OCI-LY7 (cell line): ENCODE results near the gene ZFHX3. TPM values are rescaled to one million over a fixed set of nuclear protein-coding genes. Genes with fewer than 3 reads are reported as not detected.

ENCODE experiments used
- BruUV-seq: library from RNA; stranded (reverse); fragments of 400-500 nt; replicated peaks from 2 replicates; lab custom pipeline; 2021; lab: Mats Ljungman, UMichigan
- CTCF ChIA-PET: fragments of 300-600 bp; sonication (Branson Sonifier 250); formaldehyde crosslinking; loops from one replicate; lab custom pipeline; 2022; ENCODE audit warnings: antibody characterized with exemption; ENCODE audit not compliant: unreplicated experiment; lab: Charles Lee
- POLR2A ChIA-PET: fragments of 300-600 bp; sonication (Branson Sonifier 250); formaldehyde crosslinking; loops from one replicate; lab custom pipeline; 2022; ENCODE audit warnings: antibody characterized with exemption; lab: Charles Lee
- DNase-seq: peaks from one replicate; pipeline ENCODE4 v3.0.0-alpha.2; 2015; ENCODE audit warnings: low spot score
- H2AFZ ChIP-seq: fragments of 200-600 bp; sonication (generic), shearing (Covaris generic); 2 replicates; pipeline ENCODE4 v1.6.1; 2014; ENCODE audit warnings: mild to moderate bottlenecking, antibody characterized with exemption, low read length, moderate library complexity
- H3K27ac ChIP-seq: fragments of 200-600 bp; sonication (generic); 2 replicates; pipeline ENCODE4 v1.5.1; 2014; ENCODE audit warnings: mixed run types, low read depth, mild to moderate bottlenecking, moderate library complexity, low read length, inconsistent platforms; ENCODE audit not compliant: poor library complexity, severe bottlenecking
- H3K36me3 ChIP-seq: fragments of 200-600 bp; sonication (generic); 2 replicates; pipeline ENCODE4 v1.6.1; 2014; ENCODE audit warnings: mild to moderate bottlenecking, antibody characterized with exemption, low read length, moderate library complexity, mixed read lengths; ENCODE audit not compliant: insufficient read depth
- H3K4me1 ChIP-seq: fragments of 200-600 bp; sonication (generic); 2 replicates; pipeline ENCODE4 v1.5.1; 2014; ENCODE audit warnings: mild to moderate bottlenecking, low read length; ENCODE audit not compliant: insufficient read depth, poor library complexity, severe bottlenecking
- H3K4me2 ChIP-seq: fragments of 200-600 bp; sonication (generic); 2 replicates; pipeline ENCODE4 v1.6.1; 2014; ENCODE audit warnings: mild to moderate bottlenecking, low read length
- H3K4me3 ChIP-seq: fragments of 200-600 bp; sonication (generic); 2 replicates; pipeline ENCODE4 v1.5.1; 2014; ENCODE audit warnings: mild to moderate bottlenecking, low read depth, low read length; ENCODE audit not compliant: poor library complexity, severe bottlenecking
- H3K79me2 ChIP-seq: fragments of 200-600 bp; sonication (generic); 2 replicates; pipeline ENCODE4 v1.6.1; 2016; ENCODE audit warnings: low read depth, mild to moderate bottlenecking, low read length, moderate library complexity, mixed read lengths; ENCODE audit not compliant: insufficient read depth
- H3K9me2 ChIP-seq: fragments of 200-600 bp; sonication (generic); 2 replicates; pipeline ENCODE4 v1.6.1; 2016; ENCODE audit warnings: mild to moderate bottlenecking, low read length, mixed read lengths; ENCODE audit not compliant: insufficient read depth
- H3K9me3 ChIP-seq: fragments of 200-600 bp; sonication (generic); 2 replicates; pipeline ENCODE4 v1.6.1; 2014; ENCODE audit warnings: mild to moderate bottlenecking, mixed run types, low read length, mixed read lengths
- H4K20me1 ChIP-seq: fragments of 200-600 bp; sonication (generic); 2 replicates; pipeline ENCODE4 v1.6.1; 2014; ENCODE audit warnings: mild to moderate bottlenecking, antibody characterized with exemption, low read length, moderate library complexity, mixed read lengths; ENCODE audit not compliant: insufficient read depth
- EZH2phosphoT487 ChIP-seq: fragments of 200-600 bp; sonication (generic); IDR thresholded peaks from 2 replicates; pipeline ENCODE4 v1.6.1; 2018; ENCODE audit warnings: low read depth, borderline replicate concordance, mild to moderate bottlenecking, mixed run types, antibody characterized with exemption, low read length, moderate library complexity, mixed read lengths
- intact Hi-C: fragments of 100-400 bp; cut with micrococcal nuclease; formaldehyde crosslinking; loops from one replicate; pipeline ENCODE4 v1.10.0; 2022; ENCODE audit not compliant: unreplicated experiment
- total RNA-seq, 2 experiments: library from RNA; depleted of rRNA in 1 of 2; stranded (reverse); fragments of >200 nt in 1 of 2; shearing (Covaris generic) in 1 of 2; gene quantifications; 2 replicates each; pipeline ENCODE4 v1.2.3, GENCODE V29; 2014 to 2022
- TF ChIP-seq, protein P1 (sequence below): fragments of 200-600 bp; sonication (generic); conservative IDR thresholded peaks from 2 replicates; pipeline ENCODE4 v1.5.1; 2014; ENCODE audit warnings: mild to moderate bottlenecking, antibody characterized with exemption, low read length, moderate library complexity, mixed read lengths

The ZFHX3 gene
- total RNA-seq, 2 experiments from 2014 or later = 1.3 to 6.2 TPM

DNA sequence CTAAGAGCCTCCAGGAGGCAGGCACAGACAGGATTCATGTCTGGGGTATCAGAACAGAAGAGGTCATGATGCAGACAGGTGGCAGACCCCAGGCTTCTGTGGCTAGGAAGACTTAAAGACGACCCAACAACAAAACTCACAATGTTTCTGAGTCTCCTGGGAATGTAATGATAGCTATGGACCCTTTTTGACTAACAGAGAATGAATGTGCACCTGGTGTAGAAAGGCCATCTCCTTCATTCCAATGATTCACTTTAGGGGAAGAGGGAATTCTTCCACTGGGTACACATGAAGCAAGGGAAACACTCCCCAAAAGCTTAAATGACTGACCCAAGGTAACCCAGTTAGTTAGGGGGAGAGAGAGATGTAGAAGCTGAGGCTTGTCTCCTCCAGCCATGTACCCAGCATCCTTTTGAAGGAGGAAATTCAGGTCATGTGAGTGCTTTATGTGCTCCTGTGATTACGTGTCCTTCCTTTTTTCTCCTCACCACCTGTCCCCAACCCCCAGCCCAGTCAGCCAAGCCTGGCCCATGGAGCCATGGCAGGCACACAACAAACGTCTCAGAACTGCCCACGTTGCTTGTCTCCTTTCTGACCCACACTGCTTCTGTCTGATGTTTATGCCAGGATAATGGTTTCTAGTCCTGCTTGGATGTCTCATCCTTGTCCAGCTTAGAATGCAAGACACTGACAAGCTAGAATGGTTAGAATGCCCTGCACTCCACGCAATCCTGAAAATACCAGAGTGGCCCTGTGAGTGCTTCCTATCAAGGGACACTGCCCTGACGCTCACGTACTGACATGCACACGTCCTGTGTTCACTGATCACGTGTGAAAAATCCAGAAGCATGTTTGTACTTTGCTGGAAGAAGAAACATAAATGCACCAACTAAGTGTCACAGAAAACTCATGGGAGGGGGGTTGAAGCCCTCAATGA is 156.4 kb downstream of the ZFHX3 start:
- no peak for TF ChIP-seq EZH2phosphoT487
- TF ChIP-seq, protein P1, sequence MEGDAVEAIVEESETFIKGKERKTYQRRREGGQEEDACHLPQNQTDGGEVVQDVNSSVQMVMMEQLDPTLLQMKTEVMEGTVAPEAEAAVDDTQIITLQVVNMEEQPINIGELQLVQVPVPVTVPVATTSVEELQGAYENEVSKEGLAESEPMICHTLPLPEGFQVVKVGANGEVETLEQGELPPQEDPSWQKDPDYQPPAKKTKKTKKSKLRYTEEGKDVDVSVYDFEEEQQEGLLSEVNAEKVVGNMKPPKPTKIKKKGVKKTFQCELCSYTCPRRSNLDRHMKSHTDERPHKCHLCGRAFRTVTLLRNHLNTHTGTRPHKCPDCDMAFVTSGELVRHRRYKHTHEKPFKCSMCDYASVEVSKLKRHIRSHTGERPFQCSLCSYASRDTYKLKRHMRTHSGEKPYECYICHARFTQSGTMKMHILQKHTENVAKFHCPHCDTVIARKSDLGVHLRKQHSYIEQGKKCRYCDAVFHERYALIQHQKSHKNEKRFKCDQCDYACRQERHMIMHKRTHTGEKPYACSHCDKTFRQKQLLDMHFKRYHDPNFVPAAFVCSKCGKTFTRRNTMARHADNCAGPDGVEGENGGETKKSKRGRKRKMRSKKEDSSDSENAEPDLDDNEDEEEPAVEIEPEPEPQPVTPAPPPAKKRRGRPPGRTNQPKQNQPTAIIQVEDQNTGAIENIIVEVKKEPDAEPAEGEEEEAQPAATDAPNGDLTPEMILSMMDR = no peak
- no peaks in the 10 kb centered on the region for H3K79me2 ChIP-seq
- ChIA-PET CTCF (no interaction called here), POLR2A (interaction anchor here (0.6 to 1.3 kb wide), 3 partner anchors 7 to 759 kb away, joined by 3 to 4 read pairs (median 4); no protein-coding TSS in a partner anchor)
- intact Hi-C loops = no loop called here
- H3K4me1 ChIP-seq = no peaks in the 10 kb centered on the region
- no peak overlapping the region for H3K4me3 ChIP-seq
- H3K9me2 ChIP-seq = no peaks in the 10 kb centered on the region
- no peaks in the 10 kb centered on the region; the same call in 1 of the 2 replicates for H3K36me3 ChIP-seq
- no peak overlapping the region for H3K4me2 ChIP-seq
- no TSS peak for BruUV-seq
- no peak overlapping the region for H3K27ac ChIP-seq
- no peaks in the 10 kb centered on the region for H3K9me3 ChIP-seq
- no peak overlapping the region for H2AFZ ChIP-seq
- no peak for DNase-seq
- no peaks in the 10 kb centered on the region for H4K20me1 ChIP-seq

DNA sequence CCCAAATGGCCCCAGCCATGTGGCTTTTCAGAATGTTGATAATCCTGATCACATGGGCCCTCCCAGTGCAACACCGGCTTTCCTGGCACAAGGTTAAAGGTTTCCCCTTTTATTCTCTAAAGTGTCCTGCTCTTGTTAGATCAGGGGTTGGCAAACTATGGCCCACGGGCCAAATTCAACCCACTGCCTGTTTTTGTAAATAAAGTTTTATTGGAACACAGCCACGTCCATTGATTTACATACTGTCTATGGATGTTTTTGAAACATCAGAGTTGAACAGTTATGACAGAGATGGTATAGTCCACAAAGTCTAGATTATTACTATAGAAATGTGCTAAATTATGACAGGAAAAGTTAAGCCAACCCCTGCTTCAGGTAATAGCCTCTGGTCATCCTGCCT is 157.3 kb downstream of the ZFHX3 start:
- H3K4me3 ChIP-seq = no peak overlapping the region
- no peaks in the 10 kb centered on the region for H3K79me2 ChIP-seq
- CTCF ChIA-PET = no interaction called here
- H3K4me2 ChIP-seq = no peak overlapping the region
- no peaks in the 10 kb centered on the region for H3K9me3 ChIP-seq
- intact Hi-C loops = no loop called here
- H2AFZ ChIP-seq = no peak overlapping the region
- TF ChIP-seq, protein P1 = no peak
- no peak for TF ChIP-seq EZH2phosphoT487
- no peak overlapping the region for H3K27ac ChIP-seq
- POLR2A ChIA-PET = no interaction called here
- H4K20me1 ChIP-seq = no peaks in the 10 kb centered on the region
- DNase-seq = no peak
- no peaks in the 10 kb centered on the region; the same call in 1 of the 2 replicates for H3K36me3 ChIP-seq
- no peaks in the 10 kb centered on the region for H3K4me1 ChIP-seq
- no TSS peak for BruUV-seq
- no peaks in the 10 kb centered on the region for H3K9me2 ChIP-seq
